Measurements from ENCODE around the gene ATP9A. TPM values are rescaled to one million over a fixed set of nuclear protein-coding genes. Genes with fewer than 3 reads are reported as not detected.

Gene ATP9A
- total RNA-seq, 1 donor from 2014 or later = 18.2 TPM

GRCh38 chr20:51591871-51592270, 176.3 kb downstream of the ATP9A start:
- TF ChIP-seq EZH2phosphoT487 (IDR thresholded peaks at IDR 0.05) (no peak), EZH2 (IDR thresholded peaks at IDR 0.05) (no peak)
- TF ChIP-seq, protein P1, sequence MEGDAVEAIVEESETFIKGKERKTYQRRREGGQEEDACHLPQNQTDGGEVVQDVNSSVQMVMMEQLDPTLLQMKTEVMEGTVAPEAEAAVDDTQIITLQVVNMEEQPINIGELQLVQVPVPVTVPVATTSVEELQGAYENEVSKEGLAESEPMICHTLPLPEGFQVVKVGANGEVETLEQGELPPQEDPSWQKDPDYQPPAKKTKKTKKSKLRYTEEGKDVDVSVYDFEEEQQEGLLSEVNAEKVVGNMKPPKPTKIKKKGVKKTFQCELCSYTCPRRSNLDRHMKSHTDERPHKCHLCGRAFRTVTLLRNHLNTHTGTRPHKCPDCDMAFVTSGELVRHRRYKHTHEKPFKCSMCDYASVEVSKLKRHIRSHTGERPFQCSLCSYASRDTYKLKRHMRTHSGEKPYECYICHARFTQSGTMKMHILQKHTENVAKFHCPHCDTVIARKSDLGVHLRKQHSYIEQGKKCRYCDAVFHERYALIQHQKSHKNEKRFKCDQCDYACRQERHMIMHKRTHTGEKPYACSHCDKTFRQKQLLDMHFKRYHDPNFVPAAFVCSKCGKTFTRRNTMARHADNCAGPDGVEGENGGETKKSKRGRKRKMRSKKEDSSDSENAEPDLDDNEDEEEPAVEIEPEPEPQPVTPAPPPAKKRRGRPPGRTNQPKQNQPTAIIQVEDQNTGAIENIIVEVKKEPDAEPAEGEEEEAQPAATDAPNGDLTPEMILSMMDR (IDR thresholded peaks at IDR 0.05) = no peak
- H4K20me1 ChIP-seq (ENCODE audit: low read depth) = no peaks in the 10 kb centered on the region
- Mint-ChIP-seq H3K36me3 (no peaks in the 10 kb centered on the region), H3K27ac (no peak overlapping the region), H3K27me3 (ENCODE audit: insufficient read depth, low read depth) (peaks cover 5% of the 10 kb centered on the region), H3K4me3 (no peak overlapping the region), H3K4me1 (peaks cover 6% of the 10 kb centered on the region), H3K9me3 (no peaks in the 10 kb centered on the region)
- no peaks in the 10 kb centered on the region for H3K27me3 ChIP-seq
- H3K9ac ChIP-seq = no peak overlapping the region
- no peak overlapping the region for H3K4me2 ChIP-seq
- H3K27ac ChIP-seq = no peak overlapping the region
- no peaks in the 10 kb centered on the region for H3K79me2 ChIP-seq (ENCODE audit: low read depth)
- no peaks in the 10 kb centered on the region for H3K9me3 ChIP-seq (ENCODE audit: low read depth)
- no peak overlapping the region for H2AFZ ChIP-seq (replicated peaks)
- no peaks in the 10 kb centered on the region for H3K36me3 ChIP-seq
- H3F3A ChIP-seq (ENCODE audit: low read depth) = no peaks in the 10 kb centered on the region
- no peak for DNase-seq (ENCODE audit: low spot score)
- H3K4me3 ChIP-seq = no peak overlapping the region
- no peaks in the 10 kb centered on the region for H3K4me1 ChIP-seq

DNA sequence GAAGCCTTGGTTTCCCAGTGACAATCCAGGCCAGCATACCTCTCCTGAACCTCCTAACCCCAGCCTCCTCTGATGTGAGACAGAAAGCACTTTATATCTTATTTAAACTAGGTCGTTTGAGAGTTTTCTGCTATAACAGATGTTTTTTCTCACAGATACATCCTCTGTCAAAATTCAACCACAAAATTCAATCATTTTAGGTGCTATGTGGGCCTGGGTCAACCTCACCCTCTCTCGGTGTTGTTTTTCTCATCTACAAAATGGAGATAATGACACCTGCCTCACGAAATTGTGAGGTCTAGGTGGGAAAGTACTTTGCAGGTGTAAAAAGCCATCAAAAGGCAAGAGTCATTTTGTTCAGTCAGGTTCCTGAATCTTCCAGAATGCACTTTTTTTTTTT, 179.4 kb downstream of the ATP9A start:
- Histone ChIP-seq H3K79me2 (ENCODE audit: low read depth) (no peaks in the 10 kb centered on the region), H3K4me2 (no peak overlapping the region), H3K36me3 (no peaks in the 10 kb centered on the region), H3K4me3 (no peak overlapping the region), H3K27ac (no peak overlapping the region), H3K9me3 (ENCODE audit: low read depth) (no peaks in the 10 kb centered on the region), H3K9ac (no peak overlapping the region), H3K4me1 (no peaks in the 10 kb centered on the region), H3F3A (ENCODE audit: low read depth) (no peaks in the 10 kb centered on the region), H4K20me1 (ENCODE audit: low read depth) (no peaks in the 10 kb centered on the region), H2AFZ (replicated peaks) (no peak overlapping the region), H3K27me3 (no peaks in the 10 kb centered on the region)
- Mint-ChIP-seq H3K4me3 (no peak overlapping the region), H3K4me1 (no peaks in the 10 kb centered on the region), H3K9me3 (no peaks in the 10 kb centered on the region), H3K27me3 (ENCODE audit: insufficient read depth, low read depth) (peaks cover 5% of the 10 kb centered on the region), H3K27ac (no peak overlapping the region), H3K36me3 (no peaks in the 10 kb centered on the region)
- no peak for TF ChIP-seq EZH2 (IDR thresholded peaks at IDR 0.05)
- no peak for TF ChIP-seq EZH2phosphoT487 (IDR thresholded peaks at IDR 0.05)
- TF ChIP-seq, protein P1 (IDR thresholded peaks at IDR 0.05) = no peak
- DNase-seq (ENCODE audit: low spot score) = no peak

GRCh38 chr20:51587145-51587544, 181.0 kb downstream of the ATP9A start:
- no peaks in the 10 kb centered on the region for H3K9me3 Mint-ChIP-seq
- TF ChIP-seq EZH2phosphoT487 (IDR thresholded peaks at IDR 0.05) = no peak
- H3K27ac Mint-ChIP-seq = no peak overlapping the region
- H3K27me3 Mint-ChIP-seq (ENCODE audit: insufficient read depth, low read depth) = no peaks in the 10 kb centered on the region
- no peaks in the 10 kb centered on the region for H3K36me3 Mint-ChIP-seq
- no peaks in the 10 kb centered on the region for H3K4me1 Mint-ChIP-seq
- no peak overlapping the region for H3K4me3 Mint-ChIP-seq
- H3K36me3 ChIP-seq = no peaks in the 10 kb centered on the region
- H3K27ac ChIP-seq = no peak overlapping the region
- H3K4me3 ChIP-seq = no peak overlapping the region
- no peak overlapping the region for H3K4me2 ChIP-seq
- no peak overlapping the region for H3K9ac ChIP-seq
- no peaks in the 10 kb centered on the region for H3K27me3 ChIP-seq
- no peak for DNase-seq (ENCODE audit: low spot score)
- no peak overlapping the region for H2AFZ ChIP-seq (replicated peaks)
- no peaks in the 10 kb centered on the region for H3K4me1 ChIP-seq
- H3K9me3 ChIP-seq (ENCODE audit: low read depth) = no peaks in the 10 kb centered on the region
- no peaks in the 10 kb centered on the region for H3F3A ChIP-seq (ENCODE audit: low read depth)
- no peaks in the 10 kb centered on the region for H4K20me1 ChIP-seq (ENCODE audit: low read depth)
- no peaks in the 10 kb centered on the region for H3K79me2 ChIP-seq (ENCODE audit: low read depth)

GRCh38 chr20:51586005-51586440, 182.2 kb downstream of the ATP9A start:
- Histone ChIP-seq H2AFZ (replicated peaks) (no peak overlapping the region), H3K9me3 (ENCODE audit: low read depth) (no peaks in the 10 kb centered on the region), H3K27me3 (no peaks in the 10 kb centered on the region), H3K79me2 (ENCODE audit: low read depth) (no peaks in the 10 kb centered on the region), H3K4me3 (no peak overlapping the region), H3K4me1 (no peaks in the 10 kb centered on the region), H3K27ac (no peak overlapping the region), H3K36me3 (no peaks in the 10 kb centered on the region), H3K9ac (no peak overlapping the region), H4K20me1 (ENCODE audit: low read depth) (no peaks in the 10 kb centered on the region), H3F3A (ENCODE audit: low read depth) (no peaks in the 10 kb centered on the region), H3K4me2 (no peak overlapping the region)
- Mint-ChIP-seq H3K9me3 (no peaks in the 10 kb centered on the region), H3K4me1 (no peaks in the 10 kb centered on the region), H3K27me3 (ENCODE audit: insufficient read depth, low read depth) (no peaks in the 10 kb centered on the region), H3K27ac (no peak overlapping the region), H3K4me3 (no peak overlapping the region), H3K36me3 (no peaks in the 10 kb centered on the region)
- TF ChIP-seq EZH2phosphoT487 (IDR thresholded peaks at IDR 0.05) = no peak
- TF ChIP-seq EZH2 (IDR thresholded peaks at IDR 0.05) = no peak
- TF ChIP-seq, protein P1 (IDR thresholded peaks at IDR 0.05) = no peak
- DNase-seq (ENCODE audit: low spot score) = no peak

Data from neural progenitor cell (in vitro differentiated cells).